CD4-positive, alpha-beta memory T cell (primary cell): ENCODE measurements around the gene CHMP3. TPM values are rescaled to one million over a fixed set of nuclear protein-coding genes. Genes with fewer than 3 reads are reported as not detected.

Experiments used
- CTCF ChIA-PET: fragments of 350-600 bp; sonication (Branson Sonifier 250); formaldehyde crosslinking; loops from one replicate; lab custom pipeline; 2021; ENCODE audit warnings: inconsistent platforms; ENCODE audit not compliant: partially characterized antibody; lab: Charles Lee
- POLR2A ChIA-PET: fragments of 350-600 bp; sonication (Branson Sonifier 250); formaldehyde crosslinking; loops from one replicate; lab custom pipeline; 2021; ENCODE audit not compliant: partially characterized antibody; lab: Charles Lee
- DNase-seq, 5 donors: peaks; one replicate each; pipeline versions ENCODE4 v3.0.0 to v3.0.0-alpha.2; 2020 to 2022; ENCODE audit warnings: mixed read lengths in 1 of 5
- H3K27ac ChIP-seq: one replicate; pipeline ENCODE4 v1.7.0; 2013; ENCODE audit warnings: low read depth, low read length
- H3K27me3 ChIP-seq: 2 replicates; pipeline ENCODE4 v1.7.0; 2013; ENCODE audit warnings: mild to moderate bottlenecking, low read length, moderate library complexity; ENCODE audit not compliant: insufficient read depth
- H3K36me3 ChIP-seq: 2 replicates; pipeline ENCODE4 v1.7.0; 2013; ENCODE audit warnings: mild to moderate bottlenecking, low read length, moderate library complexity; ENCODE audit not compliant: insufficient read depth
- H3K4me1 ChIP-seq: 2 replicates; pipeline ENCODE4 v1.7.0; 2013; ENCODE audit warnings: mild to moderate bottlenecking, low read length, moderate library complexity; ENCODE audit not compliant: insufficient read depth
- H3K4me3 ChIP-seq, 2 donors: one replicate each; pipeline ENCODE4 v1.7.0; 2013; ENCODE audit warnings: low read length in 2 of 2, mild to moderate bottlenecking in 1 of 2
- H3K9me3 ChIP-seq, 2 donors: one replicate each; pipeline ENCODE4 v1.7.0; 2013; ENCODE audit warnings: low read length in 2 of 2, control low read depth in 1 of 2; ENCODE audit not compliant: control insufficient read depth in 1 of 2
- H3K27ac Mint-ChIP-seq, 7 donors: one replicate each; pipeline ENCODE4 v1.8.0; 2020 to 2021; ENCODE audit warnings: mixed read lengths in 7 of 7, mild to moderate bottlenecking in 6 of 7, inconsistent platforms in 3 of 7, moderate library complexity in 3 of 7
- H3K27me3 Mint-ChIP-seq, 2 donors: one replicate each; pipeline ENCODE4 v1.8.0; 2020 to 2021; ENCODE audit warnings: mixed read lengths in 2 of 2
- H3K36me3 Mint-ChIP-seq, 2 donors: one replicate each; pipeline ENCODE4 v1.8.0; 2020 to 2021; ENCODE audit warnings: mixed read lengths in 2 of 2, inconsistent platforms in 1 of 2, mild to moderate bottlenecking in 1 of 2
- H3K4me1 Mint-ChIP-seq, 4 donors: one replicate each; pipeline ENCODE4 v1.8.0; 2020 to 2021; ENCODE audit warnings: mixed read lengths in 4 of 4, mild to moderate bottlenecking in 1 of 4
- H3K4me3 Mint-ChIP-seq, 8 donors: one replicate each; pipeline ENCODE4 v1.8.0; 2020 to 2021; ENCODE audit warnings: mixed read lengths in 8 of 8, mild to moderate bottlenecking in 7 of 8, moderate library complexity in 6 of 8, inconsistent platforms in 3 of 8
- H3K9me3 Mint-ChIP-seq, 8 donors: one replicate each; pipeline ENCODE4 v1.8.0; 2020 to 2021; ENCODE audit warnings: mixed read lengths in 8 of 8, mild to moderate bottlenecking in 5 of 8, inconsistent platforms in 3 of 8, moderate library complexity in 1 of 8
- intact Hi-C: fragments of 100-400 bp; cut with micrococcal nuclease; formaldehyde crosslinking; loops from one replicate; pipeline ENCODE4 v1.15.1; 2023
- polyA plus RNA-seq, 2 donors: library from polyadenylated mRNA; unstranded; fragments of 300-500 nt; fragmentation: Illumina TruSeq; gene quantifications; one replicate each; pipeline ENCODE4 v1.2.3, GENCODE V29; 2021
- total RNA-seq, 2 experiments: library from RNA; stranded (reverse); gene quantifications; one replicate each; pipeline ENCODE4 v1.2.3, GENCODE V29; 2021

Gene CHMP3
- total RNA-seq, result 10 to 100 TPM; 83.3 to 83.6 TPM
- polyA plus RNA-seq, result 10 to 100 TPM; 78.5 to 81.3 TPM

DNA sequence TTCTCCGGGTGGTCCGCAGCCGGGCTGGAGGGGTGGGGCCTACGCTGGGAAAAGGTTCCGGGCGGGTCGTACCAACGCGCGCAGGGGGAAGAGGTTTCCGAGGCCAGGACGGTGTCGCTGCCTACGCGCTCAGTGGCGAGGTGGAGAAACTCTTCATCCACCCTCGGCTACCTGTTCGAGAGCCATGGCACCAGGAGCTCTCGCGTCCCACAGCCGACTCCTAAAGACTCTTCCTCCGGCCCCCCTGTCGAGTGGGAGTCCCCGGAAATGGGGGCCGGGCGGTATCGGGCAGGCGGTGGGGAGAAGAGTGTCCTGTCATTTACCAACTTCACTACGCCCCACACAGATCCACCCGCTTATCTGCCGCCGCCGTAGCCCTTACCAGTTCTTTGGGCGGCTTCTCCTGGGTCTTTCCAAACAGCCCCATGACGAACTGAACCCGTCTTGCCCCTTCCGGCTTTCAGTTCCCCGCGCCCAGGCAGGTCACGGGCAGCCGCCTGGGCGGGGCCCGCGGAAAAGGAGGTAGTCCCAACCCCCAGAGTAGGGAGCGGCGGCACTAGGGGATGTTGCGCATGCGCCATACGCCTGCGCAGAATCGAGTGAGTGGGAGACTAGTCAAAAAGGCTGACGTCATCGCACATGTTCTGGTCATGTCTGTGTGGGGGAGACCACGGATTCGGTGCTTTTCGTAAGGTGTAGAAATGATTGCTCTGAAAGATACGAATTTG, at the start of gene CHMP3:
CHMP3 (minus strand) TSS at position 522 of the 728 bp plus-strand sequence; CDS start at position 427, 95 bp downstream.
- H3K9me3 ChIP-seq, result no peaks in the 10 kb centered on the region
- peaks cover 0 to 38% (median 31%) of the 10 kb centered on the region in 4 donors for H3K4me1 Mint-ChIP-seq
- peaks cover 42% of the 10 kb centered on the region for H3K4me1 ChIP-seq
- intact Hi-C loops, result loop anchor here (1.0 to 5.0 kb wide), 5 partner anchors 10 to 366 kb away; partner anchors contain the start of genes IMMT, MRPL35 and RNF103
- H3K9me3 Mint-ChIP-seq, result no peaks in the 10 kb centered on the region
- H3K36me3 Mint-ChIP-seq, result peaks cover 0 to 21% of the 10 kb centered on the region in 2 donors
- peak within 1 kb of the TSS; percentile 99 for H3K27ac ChIP-seq
- H3K27me3 ChIP-seq, result no peaks in the 10 kb centered on the region
- ChIA-PET CTCF (interaction anchor here (1.4 to 1.5 kb wide), 2 partner anchors 45 to 54 kb away, joined by 5 read pairs; no protein-coding TSS in a partner anchor), POLR2A (interaction anchor here (0.5 to 6.1 kb wide), 10 partner anchors 9 to 121 kb away, joined by 3 to 61 read pairs (median 8); partner anchors contain the start of gene KDM3A)
- H3K27me3 Mint-ChIP-seq, result peaks cover 0 to 4% of the 10 kb centered on the region in 2 donors
- H3K27ac Mint-ChIP-seq, result peak within 1 kb of the TSS; percentile 94 to 99 (median 99)
- DNase-seq, result peak; percentile 97 to 98 (median 98)
- H3K4me3 ChIP-seq, result peak within 1 kb of the TSS; percentile 85 to 91
- H3K36me3 ChIP-seq, result no peaks in the 10 kb centered on the region
- peak within 1 kb of the TSS; percentile 95 to 98 (median 98) for H3K4me3 Mint-ChIP-seq

- no peaks in the 10 kb centered on the region for H3K4me1 ChIP-seq
- no peak overlapping the region for H3K27ac ChIP-seq
- H3K27me3 ChIP-seq, result no peaks in the 10 kb centered on the region
- ChIA-PET CTCF (interaction anchor here (0.7 to 0.8 kb wide), 3 partner anchors 43 to 97 kb away, joined by 3 read pairs; no protein-coding TSS in a partner anchor), POLR2A (interaction anchor here (0.6 to 1.4 kb wide), 2 partner anchors 8 to 12 kb away, joined by 5 read pairs; partner anchors contain the start of gene RNF103)
- H3K4me1 Mint-ChIP-seq, result peaks cover 7 to 23% (median 16%) of the 10 kb centered on the region in 4 donors
- H3K9me3 ChIP-seq, result no peaks in the 10 kb centered on the region
- peaks cover 0 to under 1% (median 0%) of the 10 kb centered on the region in 8 donors for H3K9me3 Mint-ChIP-seq
- intact Hi-C loops, result no loop called here
- no peak overlapping the region for H3K4me3 ChIP-seq
- peaks cover 34% of the 10 kb centered on the region for H3K36me3 ChIP-seq
- H3K36me3 Mint-ChIP-seq, result peaks cover 43 to 56% of the 10 kb centered on the region in 2 donors
- no peak for DNase-seq
- H3K27me3 Mint-ChIP-seq, result no peaks in the 10 kb centered on the region
- peak overlapping the region in 2 of 7 donors; percentile 4 to 31 for H3K27ac Mint-ChIP-seq
- H3K4me3 Mint-ChIP-seq, result no peak overlapping the region
Measured at GRCh38 chr2:86610871-86611270, 47.6 kb upstream of the CHMP3 start.

DNA sequence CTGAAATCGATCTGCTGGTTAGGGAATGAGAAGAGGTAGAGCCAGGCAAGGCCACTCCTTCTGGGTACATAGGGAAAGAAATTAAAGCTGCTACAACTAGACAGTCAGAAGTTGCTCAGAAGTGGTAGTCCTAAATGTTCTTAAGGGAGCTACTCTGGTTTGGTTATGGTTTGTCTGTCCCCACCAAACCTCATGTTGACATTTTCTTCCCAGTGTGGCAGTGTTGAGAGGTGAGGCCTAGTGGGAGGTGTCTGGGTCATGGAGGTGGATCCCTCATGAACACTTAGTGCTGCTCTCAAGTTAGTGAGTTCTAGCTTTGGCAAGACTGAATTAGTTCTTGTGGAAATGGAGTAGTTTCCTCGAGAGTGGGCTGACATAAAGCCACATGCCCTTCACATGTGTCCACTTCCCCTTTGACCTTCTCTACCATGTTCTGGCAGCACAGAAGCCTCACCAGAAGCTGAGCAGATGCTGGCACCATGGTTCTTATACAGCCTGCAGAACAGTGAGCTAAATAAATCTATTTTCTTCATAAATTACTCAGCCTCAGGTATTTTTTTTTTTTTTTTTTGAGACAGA, 45.7 kb upstream of the CHMP3 start:
- Mint-ChIP-seq H3K27me3 (no peaks in the 10 kb centered on the region), H3K27ac (peak overlapping the region in 4 of 7 donors; percentile 11 to 88 (median 50)), H3K9me3 (peaks cover 0 to 2% (median 0%) of the 10 kb centered on the region in 8 donors), H3K4me3 (no peak overlapping the region), H3K36me3 (peaks cover 54 to 64% of the 10 kb centered on the region in 2 donors), H3K4me1 (peaks cover 10 to 24% (median 18%) of the 10 kb centered on the region in 4 donors)
- no peak for DNase-seq
- Histone ChIP-seq H3K4me3 (no peak overlapping the region), H3K4me1 (no peaks in the 10 kb centered on the region), H3K27ac (no peak overlapping the region), H3K36me3 (peaks cover 30% of the 10 kb centered on the region), H3K9me3 (no peaks in the 10 kb centered on the region), H3K27me3 (no peaks in the 10 kb centered on the region)
- POLR2A ChIA-PET, result no interaction called here
- CTCF ChIA-PET, result interaction anchor here (1.6 kb wide), 1 partner anchor 14 kb away, joined by 4 read pairs; no protein-coding TSS in a partner anchor
- intact Hi-C loops, result no loop called here

- Mint-ChIP-seq H3K4me1 (peaks cover 3 to 13% (median 11%) of the 10 kb centered on the region in 4 donors), H3K27ac (peak overlapping the region in 1 of 7 donors; percentile 34), H3K4me3 (no peak overlapping the region), H3K9me3 (peaks cover 0 to 2% (median 0%) of the 10 kb centered on the region in 8 donors), H3K27me3 (no peaks in the 10 kb centered on the region), H3K36me3 (peaks cover 38 to 43% of the 10 kb centered on the region in 2 donors)
- Histone ChIP-seq H3K9me3 (no peaks in the 10 kb centered on the region), H3K4me1 (no peaks in the 10 kb centered on the region), H3K27me3 (no peaks in the 10 kb centered on the region), H3K36me3 (peaks cover 10% of the 10 kb centered on the region), H3K27ac (no peak overlapping the region), H3K4me3 (no peak overlapping the region)
- POLR2A ChIA-PET, result interaction anchor here (1.3 kb wide), 1 partner anchor 18 kb away, joined by 3 read pairs; no protein-coding TSS in a partner anchor
- CTCF ChIA-PET, result no interaction called here
- no peak for DNase-seq
- intact Hi-C loops, result no loop called here
Measured at GRCh38 chr2:86603905-86604304, 40.7 kb upstream of the CHMP3 start.

GRCh38 chr2:86598966-86599365, 35.7 kb upstream of the CHMP3 start:
- H3K27me3 ChIP-seq, result no peaks in the 10 kb centered on the region
- Mint-ChIP-seq H3K4me1 (peaks cover 0 to 4% (median 0%) of the 10 kb centered on the region in 4 donors), H3K36me3 (peaks cover 12 to 17% of the 10 kb centered on the region in 2 donors), H3K4me3 (no peak overlapping the region), H3K9me3 (peaks cover 0 to 2% (median 0%) of the 10 kb centered on the region in 8 donors), H3K27ac (no peak overlapping the region), H3K27me3 (peaks cover 0 to 8% of the 10 kb centered on the region in 2 donors)
- ChIA-PET POLR2A (interaction anchor here (1.1 kb wide), 1 partner anchor 24 kb away, joined by 3 read pairs; no protein-coding TSS in a partner anchor), CTCF (interaction anchor here (0.6 to 1.6 kb wide), 2 partner anchors 81 to 143 kb away, joined by 3 to 7 read pairs; no protein-coding TSS in a partner anchor)
- H3K36me3 ChIP-seq, result peaks cover under 1% of the 10 kb centered on the region
- H3K4me1 ChIP-seq, result no peaks in the 10 kb centered on the region
- DNase-seq, result no peak
- no peak overlapping the region for H3K4me3 ChIP-seq
- no peaks in the 10 kb centered on the region for H3K9me3 ChIP-seq
- intact Hi-C loops, result no loop called here
- no peak overlapping the region for H3K27ac ChIP-seq

- H3K36me3 Mint-ChIP-seq, result peaks cover 0 to 4% of the 10 kb centered on the region in 2 donors
- CTCF ChIA-PET, result interaction anchor here (1.2 to 1.3 kb wide), 2 partner anchors 13 to 21 kb away, joined by 3 read pairs; no protein-coding TSS in a partner anchor
- H3K4me1 ChIP-seq, result no peaks in the 10 kb centered on the region
- H3K4me3 ChIP-seq, result no peak overlapping the region
- peaks cover 0 to 1% (median 0%) of the 10 kb centered on the region in 4 donors for H3K4me1 Mint-ChIP-seq
- no peak overlapping the region for H3K4me3 Mint-ChIP-seq
- no peaks in the 10 kb centered on the region for H3K9me3 ChIP-seq
- no peaks in the 10 kb centered on the region for H3K36me3 ChIP-seq
- POLR2A ChIA-PET, result interaction anchor here (1.2 kb wide), 1 partner anchor 9 kb away, joined by 3 read pairs; no protein-coding TSS in a partner anchor
- no peak overlapping the region for H3K27ac Mint-ChIP-seq
- intact Hi-C loops, result no loop called here
- H3K27ac ChIP-seq, result no peak overlapping the region
- H3K27me3 Mint-ChIP-seq, result peaks cover 2 to 10% of the 10 kb centered on the region in 2 donors
- DNase-seq, result no peak
- H3K9me3 Mint-ChIP-seq, result peaks cover 0 to 2% (median 0%) of the 10 kb centered on the region in 8 donors
- H3K27me3 ChIP-seq, result no peaks in the 10 kb centered on the region
Measured at GRCh38 chr2:86596118-86596517, 32.9 kb upstream of the CHMP3 start.
